Measurements from ENCODE around the gene CAMTA1.

Gene CAMTA1

DNA sequence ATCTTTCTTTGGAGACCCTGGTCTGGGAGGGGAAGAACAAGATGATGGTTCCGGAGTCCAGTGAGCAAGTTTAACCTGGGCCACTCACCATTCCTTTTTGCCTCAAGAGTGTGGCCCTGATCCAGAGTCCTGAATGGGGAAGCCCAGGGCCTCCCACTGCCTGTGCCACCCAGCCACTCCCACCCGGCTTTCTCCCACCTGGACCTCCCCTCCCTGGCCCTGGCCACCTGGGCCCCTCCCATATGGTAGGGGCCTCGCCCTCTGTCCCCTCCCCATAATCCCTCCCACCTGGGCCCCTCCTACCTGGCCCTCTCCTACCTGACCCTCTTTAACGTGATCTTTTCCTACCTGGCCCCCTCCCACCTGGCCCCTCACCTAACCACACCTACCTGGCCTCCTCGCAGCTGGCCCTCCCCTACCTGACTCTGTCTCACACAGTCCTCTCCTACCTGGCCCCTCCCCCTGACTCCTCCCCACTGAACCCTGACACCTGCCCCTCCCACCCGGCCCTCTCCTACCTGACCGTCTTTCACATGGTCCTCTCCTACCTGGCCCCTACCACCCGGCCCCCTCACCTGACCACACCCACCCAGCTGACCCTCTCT lies 765.1 kb downstream of the CAMTA1 start:
- Histone ChIP-seq H4K20me1 (ENCODE audit: low read depth, low read length) (no peaks in the 10 kb centered on the region), H3K4me3 (ENCODE audit: insufficient read depth, low read length, poor library complexity, severe bottlenecking) (no peak overlapping the region), H3K9me2 (replicated peaks; ENCODE audit: insufficient read depth, low read length) (no peaks in the 10 kb centered on the region), H3K4me2 (ENCODE audit: low read depth, low read length, poor library complexity, severe bottlenecking) (no peak overlapping the region), H3K9ac (ENCODE audit: low read length) (no peak overlapping the region), H3K27ac (ENCODE audit: low read depth, low read length) (no peak overlapping the region), H3K9me3 (ENCODE audit: insufficient read depth, low read length) (no peaks in the 10 kb centered on the region), H3F3A (ENCODE audit: insufficient read depth) (no peaks in the 10 kb centered on the region), H3K36me3 (ENCODE audit: low read length) (no peaks in the 10 kb centered on the region), H2AFZ (ENCODE audit: low read depth, low read length, severe bottlenecking) (no peak overlapping the region), H3K27me3 (ENCODE audit: low read length) (no peaks in the 10 kb centered on the region), H3K79me2 (ENCODE audit: insufficient read depth, low read length) (no peaks in the 10 kb centered on the region)
- no peak for TF ChIP-seq EZH2phosphoT487 (conservative IDR thresholded peaks at IDR 0.05; ENCODE audit: low read length)
- TF ChIP-seq, protein P1, sequence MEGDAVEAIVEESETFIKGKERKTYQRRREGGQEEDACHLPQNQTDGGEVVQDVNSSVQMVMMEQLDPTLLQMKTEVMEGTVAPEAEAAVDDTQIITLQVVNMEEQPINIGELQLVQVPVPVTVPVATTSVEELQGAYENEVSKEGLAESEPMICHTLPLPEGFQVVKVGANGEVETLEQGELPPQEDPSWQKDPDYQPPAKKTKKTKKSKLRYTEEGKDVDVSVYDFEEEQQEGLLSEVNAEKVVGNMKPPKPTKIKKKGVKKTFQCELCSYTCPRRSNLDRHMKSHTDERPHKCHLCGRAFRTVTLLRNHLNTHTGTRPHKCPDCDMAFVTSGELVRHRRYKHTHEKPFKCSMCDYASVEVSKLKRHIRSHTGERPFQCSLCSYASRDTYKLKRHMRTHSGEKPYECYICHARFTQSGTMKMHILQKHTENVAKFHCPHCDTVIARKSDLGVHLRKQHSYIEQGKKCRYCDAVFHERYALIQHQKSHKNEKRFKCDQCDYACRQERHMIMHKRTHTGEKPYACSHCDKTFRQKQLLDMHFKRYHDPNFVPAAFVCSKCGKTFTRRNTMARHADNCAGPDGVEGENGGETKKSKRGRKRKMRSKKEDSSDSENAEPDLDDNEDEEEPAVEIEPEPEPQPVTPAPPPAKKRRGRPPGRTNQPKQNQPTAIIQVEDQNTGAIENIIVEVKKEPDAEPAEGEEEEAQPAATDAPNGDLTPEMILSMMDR (IDR thresholded peaks at IDR 0.05; ENCODE audit: insufficient read depth, low read length, poor library complexity, severe bottlenecking): no peak

DNA sequence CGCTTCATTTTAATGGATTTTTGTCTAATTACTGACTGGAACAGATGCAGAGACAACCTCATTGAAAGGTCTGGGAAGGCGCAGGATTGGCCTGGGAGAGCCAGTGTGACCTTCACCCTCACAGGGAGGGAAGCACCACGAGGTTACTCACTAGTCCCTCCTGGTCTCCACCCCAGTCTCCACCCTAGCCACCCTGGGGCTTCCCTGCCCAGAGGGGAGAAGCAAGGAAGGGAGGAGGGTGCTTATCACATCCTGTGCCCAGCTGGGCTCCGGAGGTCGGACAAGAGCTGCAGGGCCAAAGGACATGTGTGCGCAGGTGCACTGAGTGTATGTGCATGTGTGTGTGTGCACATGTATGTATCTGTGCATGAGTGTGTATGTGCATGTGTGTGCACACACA lies 765.7 kb downstream of the CAMTA1 start:
- Histone ChIP-seq H2AFZ (ENCODE audit: low read depth, low read length, severe bottlenecking) (no peak overlapping the region), H3K79me2 (ENCODE audit: insufficient read depth, low read length) (no peaks in the 10 kb centered on the region), H3F3A (ENCODE audit: insufficient read depth) (no peaks in the 10 kb centered on the region), H3K9ac (ENCODE audit: low read length) (no peak overlapping the region), H3K27me3 (ENCODE audit: low read length) (no peaks in the 10 kb centered on the region), H3K36me3 (ENCODE audit: low read length) (no peaks in the 10 kb centered on the region), H3K4me3 (ENCODE audit: insufficient read depth, low read length, poor library complexity, severe bottlenecking) (no peak overlapping the region), H3K9me2 (replicated peaks; ENCODE audit: insufficient read depth, low read length) (no peaks in the 10 kb centered on the region), H3K27ac (ENCODE audit: low read depth, low read length) (no peak overlapping the region), H3K4me2 (ENCODE audit: low read depth, low read length, poor library complexity, severe bottlenecking) (no peak overlapping the region), H3K9me3 (ENCODE audit: insufficient read depth, low read length) (no peaks in the 10 kb centered on the region), H4K20me1 (ENCODE audit: low read depth, low read length) (no peaks in the 10 kb centered on the region)
- TF ChIP-seq EZH2phosphoT487 (conservative IDR thresholded peaks at IDR 0.05; ENCODE audit: low read length): no peak
- TF ChIP-seq, protein P1 (IDR thresholded peaks at IDR 0.05; ENCODE audit: insufficient read depth, low read length, poor library complexity, severe bottlenecking): no peak

DNA sequence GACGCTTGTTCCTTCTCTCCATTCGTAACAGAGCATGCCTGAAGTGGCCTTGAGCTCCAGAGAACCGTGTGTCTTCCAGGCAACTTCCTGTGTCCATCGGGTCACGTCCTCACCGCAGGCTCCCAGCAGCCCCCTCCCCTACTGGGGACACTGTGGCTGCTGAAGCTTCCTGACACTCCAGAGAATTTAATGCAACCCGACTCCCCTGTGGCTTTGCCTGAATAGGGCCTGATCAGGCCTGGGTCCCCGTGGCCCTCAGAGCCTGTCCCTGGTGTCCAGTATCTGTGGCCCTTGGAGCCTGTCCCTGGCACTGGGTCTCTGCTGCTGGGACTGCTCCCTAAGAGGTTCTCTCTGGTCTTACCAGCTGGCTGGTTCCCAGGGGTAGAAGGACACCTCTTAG lies 766.2 kb downstream of the CAMTA1 start:
- no peaks in the 10 kb centered on the region for H4K20me1 ChIP-seq (ENCODE audit: low read depth, low read length)
- no peaks in the 10 kb centered on the region for H3K79me2 ChIP-seq (ENCODE audit: insufficient read depth, low read length)
- H3F3A ChIP-seq (ENCODE audit: insufficient read depth): no peaks in the 10 kb centered on the region
- H2AFZ ChIP-seq (ENCODE audit: low read depth, low read length, severe bottlenecking): no peak overlapping the region
- no peak overlapping the region for H3K9ac ChIP-seq (ENCODE audit: low read length)
- no peaks in the 10 kb centered on the region for H3K9me2 ChIP-seq (replicated peaks; ENCODE audit: insufficient read depth, low read length)
- H3K4me2 ChIP-seq (ENCODE audit: low read depth, low read length, poor library complexity, severe bottlenecking): no peak overlapping the region
- H3K27ac ChIP-seq (ENCODE audit: low read depth, low read length): no peak overlapping the region
- no peaks in the 10 kb centered on the region for H3K9me3 ChIP-seq (ENCODE audit: insufficient read depth, low read length)
- no peaks in the 10 kb centered on the region for H3K36me3 ChIP-seq (ENCODE audit: low read length)
- TF ChIP-seq, protein P1 (IDR thresholded peaks at IDR 0.05; ENCODE audit: insufficient read depth, low read length, poor library complexity, severe bottlenecking): no peak
- no peak for TF ChIP-seq EZH2phosphoT487 (conservative IDR thresholded peaks at IDR 0.05; ENCODE audit: low read length)
- H3K4me3 ChIP-seq (ENCODE audit: insufficient read depth, low read length, poor library complexity, severe bottlenecking): no peak overlapping the region
- no peaks in the 10 kb centered on the region for H3K27me3 ChIP-seq (ENCODE audit: low read length)

Data from SU-DHL-6 (cell line).